Globus pallidus (tissue), 1 donor: ENCODE results near the gene FBXO30.

Experiments
- DNase-seq: peaks from one replicate; pipeline ENCODE4 v3.0.0-alpha.2; 2015; ENCODE audit warnings: low spot score

Gene FBXO30

DNA sequence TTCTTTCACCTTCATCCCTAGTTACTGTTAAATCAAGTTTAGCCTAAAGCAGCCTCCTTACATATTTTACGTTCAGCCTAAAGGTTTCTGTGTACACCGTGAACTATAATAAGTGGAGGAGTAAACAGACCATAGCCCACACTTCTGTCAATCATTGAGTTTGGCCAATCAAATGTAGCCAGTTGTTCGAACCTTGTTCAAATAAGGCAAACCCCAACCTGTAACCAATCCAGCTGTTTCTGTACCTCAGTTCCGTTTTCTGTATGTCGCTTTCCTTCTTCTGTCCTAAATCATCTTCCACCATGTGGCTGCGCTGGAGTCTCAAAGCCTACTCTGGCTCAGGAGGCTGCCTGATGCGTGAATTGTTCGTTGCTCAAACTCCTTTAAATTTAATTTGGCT is 1.8 kb upstream of the FBXO30 start:
- no peak for DNase-seq

GRCh38 chr6:145815309-145816274 is 997 bp upstream of the FBXO30 start:
- DNase-seq, result peak; percentile 29

GRCh38 chr6:145814035-145814500 is 527 bp downstream of the FBXO30 start:
- DNase-seq, result no peak

DNA sequence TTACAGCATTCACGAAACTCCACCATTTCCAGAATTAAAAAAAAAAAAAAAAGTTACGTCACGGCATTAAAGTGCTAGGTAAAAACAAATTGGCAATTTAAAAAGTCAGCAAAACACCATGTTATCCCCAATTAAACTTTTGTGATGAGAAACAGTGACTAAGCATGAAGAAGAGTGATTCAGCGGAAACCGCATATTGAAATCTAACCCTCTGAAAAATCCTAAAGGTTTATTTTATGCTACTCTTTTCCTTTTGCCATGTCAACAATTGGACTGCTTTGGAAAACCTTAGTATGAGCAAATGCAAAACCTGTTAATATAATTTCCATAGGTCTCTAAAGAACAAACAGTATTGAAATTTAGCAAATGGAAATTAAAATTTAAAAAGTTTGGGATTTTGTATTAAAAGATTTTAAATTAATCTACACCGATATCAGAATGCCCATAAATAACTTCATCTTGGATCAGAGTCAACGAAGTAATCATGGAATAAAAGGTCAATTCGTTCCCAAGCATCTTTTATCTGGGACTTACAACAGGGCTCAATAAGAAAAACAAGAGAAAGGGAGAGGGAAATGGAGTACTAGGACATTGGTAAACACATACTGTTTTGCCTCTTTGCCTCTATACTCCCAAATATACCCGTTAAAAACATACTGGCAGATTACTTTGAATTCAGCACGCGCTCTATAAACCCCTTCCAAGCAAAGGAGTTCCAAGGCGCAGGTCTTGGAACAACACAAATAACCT is 1.1 kb downstream of the FBXO30 start:
- peak; percentile 50 for DNase-seq

GRCh38 chr6:145811741-145812140 is 2.9 kb downstream of the FBXO30 start:
- DNase-seq, result no peak

DNA sequence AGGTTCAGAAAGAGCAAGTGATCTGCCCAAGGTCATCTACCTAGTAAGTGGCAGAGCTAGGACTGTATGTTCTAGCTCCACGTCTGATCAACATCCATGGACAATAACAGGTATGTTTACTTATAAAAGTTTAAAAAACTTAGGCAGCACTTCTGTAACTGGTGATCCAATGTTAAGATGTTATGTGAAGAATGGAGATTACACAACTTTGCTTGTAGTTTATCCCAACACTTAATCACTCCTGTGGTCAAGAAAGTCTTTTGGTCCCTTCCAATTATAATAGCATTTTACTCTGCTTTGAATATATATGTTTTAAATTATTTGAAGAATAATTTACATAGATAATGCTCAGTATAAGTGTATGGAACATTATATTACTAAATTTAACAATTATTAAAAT is 4.8 kb downstream of the FBXO30 start:
- DNase-seq, result no peak

- no peak for DNase-seq
These were observed 5.4 kb downstream of the FBXO30 start for GRCh38 chr6:145809211-145809610.

DNA sequence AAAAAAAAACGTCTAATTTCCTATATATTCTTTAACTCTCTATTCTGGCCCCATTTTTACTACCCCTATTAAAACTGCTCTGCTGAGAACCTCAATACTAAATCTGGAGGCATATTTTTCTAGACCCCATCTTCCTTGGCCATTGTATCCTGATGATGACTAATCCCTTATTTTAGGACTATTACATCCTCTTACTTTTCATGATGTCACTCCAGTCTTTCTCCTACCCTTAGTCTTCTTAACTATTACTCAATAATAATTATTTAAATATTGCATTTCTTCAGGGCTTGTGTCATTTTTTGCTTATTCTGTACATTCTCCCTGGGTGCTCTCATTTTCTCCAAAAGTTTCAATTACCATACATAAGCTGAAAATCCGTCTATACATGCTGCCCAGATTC is 6.4 kb downstream of the FBXO30 start:
- no peak for DNase-seq

DNA sequence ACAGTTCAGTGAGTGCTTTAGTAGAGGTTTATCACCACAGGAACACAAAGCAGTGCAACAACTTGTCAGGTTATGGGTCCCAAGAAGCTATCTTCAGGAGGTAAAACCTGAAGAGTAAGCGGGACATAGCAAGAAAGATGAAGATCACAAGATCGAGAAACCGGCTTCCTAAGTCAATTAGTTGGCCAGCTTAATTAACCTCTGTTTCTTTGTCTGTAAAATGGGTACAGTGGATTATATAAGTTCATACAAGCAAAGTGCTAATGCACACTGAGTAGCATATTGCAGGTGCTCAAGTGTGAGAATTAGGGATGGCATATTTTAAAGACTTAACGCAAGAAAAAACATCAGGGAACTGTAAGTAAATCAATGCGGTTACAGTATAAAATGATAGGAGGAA is 12.5 kb downstream of the FBXO30 start:
- no peak for DNase-seq

GRCh38 chr6:145801021-145801420 is 13.6 kb downstream of the FBXO30 start:
- no peak for DNase-seq

DNA sequence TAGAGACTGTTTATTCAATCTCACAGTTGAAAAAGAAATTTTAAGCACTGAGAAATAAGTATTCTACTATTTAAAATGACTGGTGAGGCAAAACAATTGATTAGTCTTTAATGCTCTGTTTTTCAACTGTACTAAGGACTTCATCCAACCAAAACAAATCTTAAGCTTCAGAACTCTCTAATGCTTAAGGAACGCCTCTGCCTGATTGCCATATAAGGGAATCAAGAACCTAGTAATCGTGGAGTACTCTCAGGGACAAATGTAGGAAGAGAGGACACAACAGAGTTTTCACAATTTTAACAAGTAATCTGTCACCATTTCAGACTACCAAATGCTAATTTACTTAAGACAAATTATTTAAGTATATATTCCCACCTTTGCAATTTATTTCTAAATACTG is 16.1 kb downstream of the FBXO30 start:
- no peak for DNase-seq

DNA sequence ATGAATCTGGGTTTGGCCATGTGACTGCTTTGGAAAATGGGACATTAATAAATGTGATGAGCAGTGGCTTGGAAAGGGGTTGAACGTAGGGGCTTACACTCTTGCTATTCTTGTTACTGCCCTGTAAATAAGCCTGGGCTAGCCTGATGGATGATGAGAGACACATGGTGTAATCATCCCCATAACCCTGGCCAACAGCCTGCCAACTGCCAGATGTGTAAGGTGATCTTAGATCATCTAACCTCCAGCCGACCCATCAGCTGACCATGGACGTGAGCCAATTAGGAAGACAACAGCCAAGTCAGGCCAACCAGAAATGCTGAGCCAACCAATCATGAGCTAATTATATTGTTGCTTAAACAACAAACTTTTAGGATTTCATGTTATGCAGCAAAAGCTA is 25.2 kb downstream of the FBXO30 start:
- DNase-seq, result no peak

DNA sequence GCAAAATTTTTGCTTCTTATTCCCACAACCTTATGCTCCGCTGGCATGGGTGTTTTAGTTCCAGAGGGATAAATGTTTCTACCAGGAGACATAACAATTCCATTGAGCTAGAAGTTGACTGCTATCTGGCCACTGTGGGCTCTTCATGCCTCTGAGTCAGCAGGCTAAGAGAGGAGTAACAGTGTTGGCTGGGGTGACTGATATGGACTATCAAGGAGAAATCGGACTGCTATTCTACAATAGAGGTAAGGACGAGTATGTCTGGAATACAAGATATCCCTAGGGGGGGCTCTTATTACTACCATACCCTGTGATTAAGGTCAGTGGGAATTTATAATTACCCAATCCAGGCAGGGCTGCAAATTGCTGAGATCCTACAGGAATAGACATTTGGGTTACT is 26.9 kb downstream of the FBXO30 start:
- no peak for DNase-seq

GRCh38 chr6:145784683-145785082 is 29.9 kb downstream of the FBXO30 start:
- no peak for DNase-seq

DNA sequence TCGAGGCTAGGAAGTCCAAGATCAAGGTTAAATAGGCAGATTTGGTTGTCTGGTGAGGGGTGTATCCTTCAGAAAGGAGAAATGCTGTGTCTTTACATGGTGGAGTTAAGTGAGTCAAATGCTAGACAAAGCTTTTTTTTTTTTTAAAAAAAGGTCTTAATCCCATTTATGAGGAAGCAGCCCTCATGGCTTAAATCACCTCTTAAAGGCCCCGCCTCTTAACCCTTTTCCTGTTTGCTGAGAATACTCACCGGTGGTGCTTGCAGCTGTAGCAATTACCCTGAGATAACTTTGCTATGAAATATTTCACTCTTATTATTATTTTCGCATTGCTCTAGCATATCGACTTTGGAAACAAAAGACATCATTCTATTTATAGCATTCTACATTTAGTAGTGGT is 30.8 kb downstream of the FBXO30 start:
- DNase-seq, result no peak

- DNase-seq, result no peak
These were observed 41.7 kb downstream of the FBXO30 start for GRCh38 chr6:145772846-145773245.

- DNase-seq, result no peak
These were observed 49.1 kb downstream of the FBXO30 start for GRCh38 chr6:145765449-145765848.

DNA sequence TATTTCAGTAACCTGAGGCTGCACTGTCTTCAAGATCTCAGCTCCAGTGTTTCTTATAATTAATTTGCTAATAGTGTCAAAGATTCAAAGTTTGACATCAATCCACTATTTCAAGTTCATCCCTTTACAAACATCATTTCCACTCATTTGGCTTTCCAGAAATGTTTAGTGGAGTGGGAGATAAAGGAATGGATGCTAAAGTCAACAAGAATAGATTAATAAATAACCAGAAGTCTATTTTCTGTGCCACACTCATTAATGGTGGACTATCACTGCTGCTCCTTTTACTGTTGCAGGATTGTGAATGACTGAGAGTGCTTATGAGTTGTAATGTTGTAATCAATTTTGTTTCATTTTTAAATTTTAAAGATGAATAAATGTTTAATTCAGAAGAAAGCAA is 50.9 kb downstream of the FBXO30 start:
- no peak for DNase-seq

DNA sequence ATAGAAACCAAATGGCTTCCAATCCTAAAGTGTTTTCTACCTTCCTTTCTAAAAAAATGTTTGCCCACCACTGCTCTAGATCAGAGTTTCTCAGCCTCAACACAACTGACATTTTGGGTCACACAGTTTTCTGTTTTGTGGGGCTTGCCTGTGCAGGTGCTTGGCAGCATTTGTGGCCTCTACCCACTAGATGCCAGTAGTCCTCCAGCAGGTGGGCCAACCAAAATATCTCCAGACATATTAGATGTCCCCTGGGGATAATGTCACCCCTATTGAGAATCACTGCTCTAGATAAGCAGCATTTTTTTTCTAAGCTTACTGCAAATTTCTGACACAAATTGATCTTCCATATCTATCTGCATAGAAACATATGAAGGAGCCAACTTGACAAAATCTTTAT is 53.0 kb downstream of the FBXO30 start:
- DNase-seq, result no peak

DNA sequence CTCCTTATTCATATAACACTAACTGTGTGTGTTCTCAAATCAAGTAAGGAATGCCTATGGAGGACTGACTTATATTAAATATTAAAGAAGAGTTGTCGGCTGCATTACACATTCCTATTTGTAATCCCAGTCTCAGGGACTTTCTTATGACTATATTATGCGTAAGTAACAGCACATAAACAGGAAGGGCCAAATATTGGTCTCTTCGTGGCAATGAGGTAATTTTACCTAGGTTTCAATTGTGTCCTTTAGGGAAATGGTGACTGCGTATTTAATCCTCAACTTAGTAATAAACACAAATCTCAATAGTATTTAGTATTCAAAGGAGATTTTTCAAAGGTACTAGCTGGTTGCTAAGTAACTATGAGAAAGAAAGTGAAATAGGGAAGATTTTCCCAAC is 56.5 kb downstream of the FBXO30 start:
- DNase-seq, result no peak

DNA sequence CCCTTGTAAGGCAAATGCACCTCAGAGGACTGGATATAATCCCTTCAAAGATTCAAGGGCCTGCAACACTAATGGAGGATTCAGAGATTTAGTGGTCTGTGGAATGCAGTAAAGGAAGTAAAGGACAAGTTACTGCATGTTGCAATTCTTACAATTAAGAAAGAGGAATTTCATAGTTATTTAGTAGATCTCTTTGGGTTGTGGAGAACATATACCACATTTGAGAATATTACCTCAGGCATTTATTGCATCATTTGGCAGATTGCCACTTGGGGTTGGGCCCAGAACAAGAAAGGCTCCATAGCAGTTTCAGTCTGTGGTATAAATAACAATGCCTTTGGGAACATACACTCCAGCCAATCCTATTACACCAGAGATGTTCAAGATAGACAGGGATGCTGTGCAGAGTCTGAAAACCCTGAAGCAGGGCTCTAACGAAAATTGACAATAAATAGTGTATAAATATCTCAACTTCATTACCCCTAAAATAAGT is 58.4 kb downstream of the FBXO30 start:
- no peak for DNase-seq

DNA sequence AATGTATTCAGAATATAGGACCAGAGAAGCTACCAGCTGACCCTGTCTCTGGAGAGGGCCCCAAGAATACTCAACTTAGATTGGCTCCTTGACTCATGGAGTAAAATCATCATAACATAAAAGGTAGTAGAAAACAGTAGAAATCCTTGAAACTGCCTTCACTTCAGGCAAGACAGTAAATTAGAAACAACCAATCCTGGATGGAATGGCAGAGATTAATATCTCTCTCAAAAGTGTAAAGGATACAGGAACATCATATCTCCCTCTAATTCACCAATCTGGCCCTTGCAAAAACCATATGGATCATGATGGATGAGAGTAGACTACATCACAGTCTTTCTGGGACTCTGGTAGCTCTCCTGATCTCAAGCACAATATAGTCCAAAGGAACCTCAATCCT is 58.9 kb downstream of the FBXO30 start:
- no peak for DNase-seq

GRCh38 chr6:145752638-145753037 is 62.0 kb downstream of the FBXO30 start:
- DNase-seq, result no peak
